Measurements from ENCODE around the gene HCRTR1. TPM values are rescaled to one million over a fixed set of nuclear protein-coding genes. Genes with fewer than 3 reads are reported as not detected.

The HCRTR1 gene
- total and polyA plus RNA-seq, 10 donors = 0.06 TPM; not detected in 9

- H3K4me1 ChIP-seq = peaks cover 10 to 38% (median 24%) of the 10 kb centered on the region in 6 donors
- H3K4me3 ChIP-seq = no peak overlapping the region
- peaks cover 0 to 34% (median 5%) of the 10 kb centered on the region in 7 donors for H3K27me3 ChIP-seq (replicated peaks in 1 of 7)
- H3K36me3 ChIP-seq = no peaks in the 10 kb centered on the region
- peak overlapping the region in 7 of 8 donors; percentile 14 to 67 (median 57) for H3K27ac ChIP-seq
- no peaks in the 10 kb centered on the region for H3K9me3 ChIP-seq
- TF ChIP-seq POLR2AphosphoS5 (IDR thresholded peaks at IDR 0.05) (no peak), POLR2A (IDR thresholded peaks at IDR 0.05) (no peak), CTCF (IDR thresholded peaks at IDR 0.05 in 8 of 11, conservative IDR thresholded peaks at IDR 0.05 in 3 of 11) (no peak)
- DNase-seq = no peak
- WGBS, 5 donors = 50 to 75% (median 69%) methylated on average over 8 of the region's 8 CpGs
- intact Hi-C loops (cut with DNase I; ENCODE audit: low total_unique reads) = no loop called here
Measured at GRCh38 chr1:31671561-31672201, 54.2 kb downstream of the HCRTR1 start.

GRCh38 chr1:31672986-31673385, 55.5 kb downstream of the HCRTR1 start:
- Histone ChIP-seq H3K27ac (no peak overlapping the region), H3K36me3 (no peaks in the 10 kb centered on the region), H3K27me3 (replicated peaks in 1 of 7) (peaks cover 0 to 34% (median 5%) of the 10 kb centered on the region in 7 donors), H3K4me1 (peaks cover 10 to 29% (median 24%) of the 10 kb centered on the region in 6 donors), H3K9me3 (no peaks in the 10 kb centered on the region), H3K4me3 (no peak overlapping the region)
- 79 to 89% (median 85%) methylated on average over 11 to 13 of the region's 13 CpGs for WGBS, 5 donors
- no peak for DNase-seq
- TF ChIP-seq POLR2AphosphoS5 (IDR thresholded peaks at IDR 0.05) (no peak), CTCF (IDR thresholded peaks at IDR 0.05 in 8 of 11, conservative IDR thresholded peaks at IDR 0.05 in 3 of 11) (no peak), POLR2A (IDR thresholded peaks at IDR 0.05) (no peak)
- intact Hi-C loops (cut with DNase I; ENCODE audit: low total_unique reads) = no loop called here

GRCh38 chr1:31673433-31673832, 55.9 kb downstream of the HCRTR1 start:
- Histone ChIP-seq H3K4me3 (no peak overlapping the region), H3K9me3 (no peaks in the 10 kb centered on the region), H3K36me3 (no peaks in the 10 kb centered on the region), H3K27ac (no peak overlapping the region), H3K27me3 (replicated peaks in 1 of 7) (peaks cover 0 to 31% (median 5%) of the 10 kb centered on the region in 7 donors), H3K4me1 (peaks cover 10 to 29% (median 24%) of the 10 kb centered on the region in 6 donors)
- intact Hi-C loops (cut with DNase I; ENCODE audit: low total_unique reads) = no loop called here
- WGBS, 5 donors = 89 to 95% (median 92%) methylated on average over 9 of the region's 9 CpGs
- TF ChIP-seq POLR2AphosphoS5 (IDR thresholded peaks at IDR 0.05) (no peak), POLR2A (IDR thresholded peaks at IDR 0.05) (no peak), CTCF (IDR thresholded peaks at IDR 0.05 in 8 of 11, conservative IDR thresholded peaks at IDR 0.05 in 3 of 11) (no peak)
- no peak for DNase-seq

- no peak for TF ChIP-seq CTCF (IDR thresholded peaks at IDR 0.05 in 8 of 11, conservative IDR thresholded peaks at IDR 0.05 in 3 of 11)
- no peak for TF ChIP-seq POLR2A (IDR thresholded peaks at IDR 0.05)
- no peak for TF ChIP-seq POLR2AphosphoS5 (IDR thresholded peaks at IDR 0.05)
- no peak overlapping the region for H3K4me3 ChIP-seq
- H3K27ac ChIP-seq = no peak overlapping the region
- peaks cover 0 to 19% (median 3%) of the 10 kb centered on the region in 7 donors for H3K27me3 ChIP-seq (replicated peaks in 1 of 7)
- 82 to 98% (median 85%) methylated on average over 8 of the region's 8 CpGs for WGBS, 5 donors
- no peaks in the 10 kb centered on the region for H3K36me3 ChIP-seq
- intact Hi-C loops (cut with DNase I; ENCODE audit: low total_unique reads) = no loop called here
- H3K9me3 ChIP-seq = no peaks in the 10 kb centered on the region
- peaks cover 10 to 23% (median 21%) of the 10 kb centered on the region in 6 donors for H3K4me1 ChIP-seq
- no peak for DNase-seq
Measured at GRCh38 chr1:31674626-31675025, 57.1 kb downstream of the HCRTR1 start.

Data from spleen (tissue), 11 donors.